Neural cell (in vitro differentiated cells): Measurements from ENCODE around the gene SECISBP2. TPM values are rescaled to one million over a fixed set of nuclear protein-coding genes. Genes with fewer than 3 reads are reported as not detected.

Experiments used
- H2AFZ ChIP-seq: fragments of 200-600, 300-800 bp; sonication (generic), shearing (Covaris generic); 2 replicates; pipeline ENCODE4 v1.6.0; 2014; ENCODE audit warnings: low read depth, mild to moderate bottlenecking, antibody characterized with exemption, low read length, moderate library complexity
- H3F3A ChIP-seq: fragments of 200-600 bp; shearing (Covaris generic); 2 replicates; pipeline ENCODE4 v1.6.1; 2016; ENCODE audit warnings: mild to moderate bottlenecking, moderate library complexity, mixed read lengths, antibody characterized with exemption, low read length; ENCODE audit not compliant: insufficient read depth, poor library complexity, severe bottlenecking
- H3K27ac ChIP-seq: fragments of 200-600, 300-800 bp; sonication (generic), shearing (Covaris generic); 2 replicates; pipeline ENCODE4 v1.5.1; 2014; ENCODE audit warnings: mild to moderate bottlenecking, low read length, moderate library complexity
- H3K27me3 ChIP-seq: fragments of 300-800, 200-600 bp; sonication (generic), shearing (Covaris generic); 2 replicates; pipeline ENCODE4 v1.6.0; 2014; ENCODE audit warnings: mild to moderate bottlenecking, low read depth, low read length, moderate library complexity; ENCODE audit not compliant: insufficient read depth
- H3K36me3 ChIP-seq: fragments of 300-800, 200-600 bp; sonication (generic), shearing (Covaris generic); 2 replicates; pipeline ENCODE4 v1.5.1; 2014; ENCODE audit warnings: mild to moderate bottlenecking, antibody characterized with exemption, low read length, moderate library complexity; ENCODE audit not compliant: insufficient read depth
- H3K4me2 ChIP-seq: fragments of 300-800, 200-600 bp; sonication (generic), shearing (Covaris generic); 2 replicates; pipeline ENCODE4 v1.6.0; 2014; ENCODE audit warnings: mild to moderate bottlenecking, low read length
- H3K4me3 ChIP-seq: fragments of 300-800, 200-600 bp; sonication (generic), shearing (Covaris generic); 2 replicates; pipeline ENCODE4 v1.5.1; 2014; ENCODE audit warnings: mild to moderate bottlenecking, low read length, moderate library complexity
- H3K79me2 ChIP-seq: fragments of 200-600 bp; shearing (Covaris generic); replicated peaks from 2 replicates; pipeline ENCODE4 v1.6.0; 2014; ENCODE audit warnings: mild to moderate bottlenecking, low read length, moderate library complexity; ENCODE audit not compliant: insufficient read depth
- H3K9ac ChIP-seq: fragments of 300-800, 200-600 bp; sonication (generic), shearing (Covaris generic); 2 replicates; pipeline ENCODE4 v1.6.1; 2016; ENCODE audit warnings: mild to moderate bottlenecking, low read length, mixed read lengths
- H3K9me2 ChIP-seq: fragments of 200-600 bp; shearing (Covaris generic); 2 replicates; pipeline ENCODE4 v1.6.1; 2016; ENCODE audit warnings: mild to moderate bottlenecking, low read length, mixed read lengths; ENCODE audit not compliant: insufficient read depth
- H3K9me3 ChIP-seq: fragments of 200-600, 300-800 bp; sonication (generic), shearing (Covaris generic); 2 replicates; pipeline ENCODE4 v1.6.1; 2016; ENCODE audit warnings: mild to moderate bottlenecking, mixed run types, low read length, moderate library complexity, mixed read lengths
- H4K20me1 ChIP-seq: fragments of 200-600 bp; shearing (Covaris generic); 2 replicates; pipeline ENCODE4 v1.6.1; 2016; ENCODE audit warnings: mild to moderate bottlenecking, mixed run types; ENCODE audit not compliant: insufficient read depth
- EP300 ChIP-seq: fragments of 450-650 bp; conservative IDR thresholded peaks from 2 replicates; pipeline ENCODE4 v1.6.1; 2014; ENCODE audit warnings: antibody characterized with exemption, mild to moderate bottlenecking, moderate library complexity; ENCODE audit not compliant: poor library complexity, severe bottlenecking
- EZH2 ChIP-seq: fragments of 200-600, 300-800 bp; shearing (Covaris generic), sonication (generic); IDR thresholded peaks from 2 replicates; pipeline ENCODE4 v1.6.1; 2014; ENCODE audit warnings: antibody characterized with exemption, low read length, borderline replicate concordance, mild to moderate bottlenecking; ENCODE audit not compliant: insufficient read depth, poor library complexity, severe bottlenecking
- MXI1 ChIP-seq: fragments of 450-650 bp; conservative IDR thresholded peaks from 2 replicates; pipeline ENCODE4 v1.6.1; 2014; ENCODE audit warnings: antibody characterized with exemption, mild to moderate bottlenecking; ENCODE audit not compliant: poor library complexity, severe bottlenecking
- POLR2AphosphoS5 ChIP-seq: IDR thresholded peaks from 2 replicates; pipeline ENCODE4 v1.6.1; 2012
- RAD21 ChIP-seq: fragments of 450-650 bp; conservative IDR thresholded peaks from 2 replicates; pipeline ENCODE4 v1.6.1; 2014; ENCODE audit warnings: antibody characterized with exemption, mild to moderate bottlenecking, moderate library complexity
- REST ChIP-seq: IDR thresholded peaks from 2 replicates; pipeline ENCODE4 v1.6.1; 2012; ENCODE audit warnings: borderline replicate concordance
- SMC3 ChIP-seq: fragments of 450-650 bp; conservative IDR thresholded peaks from 2 replicates; pipeline ENCODE4 v1.6.1; 2014; ENCODE audit warnings: antibody characterized with exemption, mild to moderate bottlenecking, moderate library complexity; ENCODE audit not compliant: poor library complexity
- TAF1 ChIP-seq: IDR thresholded peaks from 2 replicates; pipeline ENCODE4 v1.6.1; 2012; ENCODE audit warnings: low read depth
- polyA plus RNA-seq: library from polyadenylated mRNA; depleted of rRNA; stranded (reverse); fragments of >200 nt; gene quantifications from 2 replicates; pipeline ENCODE4 v1.2.3, GENCODE V29; 2014
- TF ChIP-seq, protein P1 (sequence below): fragments of 450-650 bp; IDR thresholded peaks from 2 replicates; pipeline ENCODE4 v1.5.1; 2014; ENCODE audit warnings: antibody characterized with exemption, mild to moderate bottlenecking, moderate library complexity; ENCODE audit not compliant: poor library complexity, severe bottlenecking

Gene SECISBP2
- polyA plus RNA-seq, 1 donor from 2014 or later, result 121 TPM

DNA sequence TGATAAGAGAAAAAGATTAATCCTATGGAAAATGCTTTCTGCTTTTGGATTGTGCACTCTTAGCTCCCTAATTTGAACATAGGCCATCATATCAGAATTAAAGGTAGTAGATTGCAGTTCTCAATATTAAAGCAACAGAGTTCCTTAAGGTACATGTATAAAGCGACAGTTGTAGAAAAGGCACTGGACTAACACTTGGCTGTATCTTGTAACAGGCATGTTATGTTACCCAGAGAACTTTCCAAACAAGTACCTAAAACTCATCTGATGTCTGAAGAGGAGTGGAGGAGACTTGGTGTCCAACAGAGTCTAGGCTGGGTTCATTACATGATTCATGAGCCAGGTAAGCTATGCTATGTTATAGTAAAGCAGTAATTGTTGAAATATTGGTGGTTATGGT, 3.3 kb upstream of the SECISBP2 start:
- Histone ChIP-seq H3K27ac (no peak overlapping the region), H3K79me2 (peaks cover 66% of the 10 kb centered on the region), H2AFZ (no peak overlapping the region), H3K36me3 (peaks cover 9% of the 10 kb centered on the region), H3K4me3 (no peak overlapping the region), H3K9ac (no peak overlapping the region), H3K4me2 (no peak overlapping the region), H3K27me3 (no peaks in the 10 kb centered on the region), H3K9me2 (no peaks in the 10 kb centered on the region), H4K20me1 (no peaks in the 10 kb centered on the region), H3F3A (peaks cover under 1% of the 10 kb centered on the region), H3K9me3 (no peaks in the 10 kb centered on the region)
- no peak for TF ChIP-seq TAF1
- TF ChIP-seq REST, result no peak
- TF ChIP-seq MXI1, result no peak
- no peak for TF ChIP-seq POLR2AphosphoS5
- no peak for TF ChIP-seq RAD21
- TF ChIP-seq EZH2, result no peak
- no peak for TF ChIP-seq EP300

GRCh38 chr9:89315482-89315881, 2.8 kb upstream of the SECISBP2 start:
- TF ChIP-seq REST (no peak), EP300 (no peak), SMC3 (no peak), RAD21 (no peak), POLR2AphosphoS5 (no peak)
- TF ChIP-seq, protein P1, sequence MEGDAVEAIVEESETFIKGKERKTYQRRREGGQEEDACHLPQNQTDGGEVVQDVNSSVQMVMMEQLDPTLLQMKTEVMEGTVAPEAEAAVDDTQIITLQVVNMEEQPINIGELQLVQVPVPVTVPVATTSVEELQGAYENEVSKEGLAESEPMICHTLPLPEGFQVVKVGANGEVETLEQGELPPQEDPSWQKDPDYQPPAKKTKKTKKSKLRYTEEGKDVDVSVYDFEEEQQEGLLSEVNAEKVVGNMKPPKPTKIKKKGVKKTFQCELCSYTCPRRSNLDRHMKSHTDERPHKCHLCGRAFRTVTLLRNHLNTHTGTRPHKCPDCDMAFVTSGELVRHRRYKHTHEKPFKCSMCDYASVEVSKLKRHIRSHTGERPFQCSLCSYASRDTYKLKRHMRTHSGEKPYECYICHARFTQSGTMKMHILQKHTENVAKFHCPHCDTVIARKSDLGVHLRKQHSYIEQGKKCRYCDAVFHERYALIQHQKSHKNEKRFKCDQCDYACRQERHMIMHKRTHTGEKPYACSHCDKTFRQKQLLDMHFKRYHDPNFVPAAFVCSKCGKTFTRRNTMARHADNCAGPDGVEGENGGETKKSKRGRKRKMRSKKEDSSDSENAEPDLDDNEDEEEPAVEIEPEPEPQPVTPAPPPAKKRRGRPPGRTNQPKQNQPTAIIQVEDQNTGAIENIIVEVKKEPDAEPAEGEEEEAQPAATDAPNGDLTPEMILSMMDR, result no peak
- Histone ChIP-seq H3K9ac (no peak overlapping the region), H3F3A (no peaks in the 10 kb centered on the region), H3K9me2 (no peaks in the 10 kb centered on the region), H4K20me1 (no peaks in the 10 kb centered on the region), H3K79me2 (peaks cover 71% of the 10 kb centered on the region), H3K4me3 (no peak overlapping the region), H2AFZ (no peak overlapping the region), H3K9me3 (no peaks in the 10 kb centered on the region), H3K4me2 (no peak overlapping the region), H3K27me3 (no peaks in the 10 kb centered on the region), H3K36me3 (peaks cover 9% of the 10 kb centered on the region), H3K27ac (no peak overlapping the region)
